HEK293 (cell line): ENCODE data around the gene RPS26.
"Not testable (repeated sequence)": the region's sequence is repeated elsewhere in the genome, so short reads cannot be mapped to it uniquely, and the experiment has no call there.

ENCODE experiments used
- CTCF ChIA-PET: fragments of 350-600 bp; formaldehyde crosslinking; extraction: SDS; loops from one replicate; lab custom pipeline; 2021; ENCODE audit warnings: antibody characterized with exemption; lab: Yijun Ruan, JAX
- POLR2A ChIA-PET: fragments of 300-600 bp; formaldehyde crosslinking; extraction: SDS; loops from one replicate; lab custom pipeline; 2020; ENCODE audit warnings: antibody characterized with exemption, inconsistent platforms; lab: Yijun Ruan, JAX
- H3K27ac ChIP-seq: fragments of 200-500 bp; sonication (Bioruptor generic); 2 replicates; pipeline ENCODE4 v1.5.1; 2014; ENCODE audit warnings: low read depth, low read length, control low read depth, inconsistent platforms; ENCODE audit errors: extremely low read depth
- H3K36me3 ChIP-seq, 2 experiments: fragments of 200-500 bp in 1 of 2; sonication (Bioruptor generic) in 1 of 2; 1 replicate in 1 of 2; 2 replicates in 1 of 2; pipeline ENCODE4 v1.5.1; 2014 to 2017; ENCODE audit warnings: inconsistent platforms in 2 of 2, low read length in 2 of 2; ENCODE audit not compliant: control insufficient read depth in 2 of 2, insufficient read depth in 1 of 2
- H3K4me1 ChIP-seq: fragments of 200-500 bp; sonication (Bioruptor generic); 2 replicates; pipeline ENCODE4 v1.5.1; 2014; ENCODE audit warnings: mild to moderate bottlenecking, low read length, inconsistent platforms; ENCODE audit not compliant: control insufficient read depth, insufficient read depth
- H3K4me3 ChIP-seq: 2 replicates; pipeline ENCODE4 v1.5.1; 2011; ENCODE audit warnings: low read depth, mild to moderate bottlenecking, control low read depth, low read length, moderate library complexity
- H3K9me3 ChIP-seq: fragments of 200-500 bp; sonication (Bioruptor generic); 2 replicates; pipeline ENCODE4 v1.5.1; 2014; ENCODE audit warnings: low read depth, low read length, inconsistent platforms; ENCODE audit not compliant: control insufficient read depth, insufficient read depth
- FEZF1 ChIP-seq: fragments of 450-650 bp; formaldehyde crosslinking; IDR thresholded peaks from 2 replicates; pipeline ENCODE4 v1.5.1; 2016; ENCODE audit warnings: missing biosample characterization, missing genetic modification characterization
- KLF7 ChIP-seq: fragments of 450-650 bp; formaldehyde crosslinking; IDR thresholded peaks from 2 replicates; pipeline ENCODE4 v1.5.1; 2016; ENCODE audit warnings: missing biosample characterization, missing genetic modification characterization, borderline replicate concordance
- YY1 ChIP-seq: fragments of 450-650 bp; formaldehyde crosslinking; IDR thresholded peaks from 2 replicates; pipeline ENCODE4 v1.5.1; 2018; ENCODE audit warnings: missing biosample characterization, missing genetic modification characterization
- ZBTB26 ChIP-seq: fragments of 450-650 bp; formaldehyde crosslinking; optimal IDR thresholded peaks from 2 replicates; pipeline ENCODE3; 2016; ENCODE audit warnings: missing biosample characterization, mild to moderate bottlenecking, missing genetic modification characterization
- ZBTB6 ChIP-seq: fragments of 450-650 bp; formaldehyde crosslinking; IDR thresholded peaks from 2 replicates; pipeline ENCODE4 v1.5.1; 2017; ENCODE audit warnings: missing biosample characterization, missing genetic modification characterization
- ZNF146 ChIP-seq: fragments of 450-650 bp; formaldehyde crosslinking; IDR thresholded peaks from 2 replicates; pipeline ENCODE4 v1.5.1; 2016; ENCODE audit warnings: missing biosample characterization, missing genetic modification characterization
- ZNF335 ChIP-seq: fragments of 450-650 bp; formaldehyde crosslinking; conservative IDR thresholded peaks from 2 replicates; pipeline ENCODE4 v1.5.1; 2016; ENCODE audit warnings: missing biosample characterization, missing genetic modification characterization
- ZNF391 ChIP-seq: fragments of 450-650 bp; formaldehyde crosslinking; IDR thresholded peaks from 2 replicates; pipeline ENCODE4 v1.5.1; 2016; ENCODE audit warnings: low read depth, missing biosample characterization, missing genetic modification characterization, borderline replicate concordance
- ZNF560 ChIP-seq: fragments of 450-650 bp; formaldehyde crosslinking; IDR thresholded peaks from 2 replicates; pipeline ENCODE4 v1.5.1; 2017; ENCODE audit warnings: missing biosample characterization, missing genetic modification characterization, borderline replicate concordance
- ZNF843 ChIP-seq: fragments of 450-650 bp; formaldehyde crosslinking; IDR thresholded peaks from 2 replicates; pipeline ENCODE4 v1.5.1; 2016; ENCODE audit warnings: missing biosample characterization, missing genetic modification characterization
- ZSCAN4 ChIP-seq: fragments of 450-650 bp; formaldehyde crosslinking; IDR thresholded peaks from 2 replicates; pipeline ENCODE4 v1.5.1; 2017; ENCODE audit warnings: missing biosample characterization, missing genetic modification characterization

The RPS26 gene

GRCh38 chr12:56053407-56053893 lies 11.7 kb downstream of the RPS26 start (continued):
- peak; percentile 37; the same call in 1 of the 2 replicates for TF ChIP-seq FEZF1
- peak; percentile 67 for TF ChIP-seq ZNF843 (tag by site-specific recombination)

GRCh38 chr12:56059964-56060363 lies 18.2 kb downstream of the RPS26 start:
- not testable (repeated sequence) for H3K27ac ChIP-seq, H3K9me3 ChIP-seq, H3K4me3 ChIP-seq, H3K36me3 ChIP-seq, H3K4me1 ChIP-seq
- ChIA-PET CTCF (interaction anchor here (0.9 to 1.5 kb wide), 2 partner anchors 10 to 14 kb away, joined by 3 to 5 read pairs; no protein-coding TSS in a partner anchor), POLR2A (interaction anchor here (0.7 to 1.7 kb wide), 4 partner anchors 14 to 69 kb away, joined by 3 to 6 read pairs (median 4); partner anchors contain the start of genes ERBB3 and PA2G4)

- Histone ChIP-seq H3K36me3 (no peaks in the 10 kb centered on the region), H3K9me3 (no peaks in the 10 kb centered on the region), H3K4me1 (no peaks in the 10 kb centered on the region), H3K4me3 (no peak overlapping the region), H3K27ac (no peak overlapping the region)
- ChIA-PET CTCF (interaction anchor here (0.7 to 1.4 kb wide), 2 partner anchors 15 to 300 kb away, joined by 4 to 8 read pairs; no protein-coding TSS in a partner anchor), POLR2A (no interaction called here)
- TF ChIP-seq ZNF560 (tag by site-specific recombination), result no peak
- TF ChIP-seq ZNF391 (tag by site-specific recombination), result no peak
- TF ChIP-seq ZNF335 (tag by site-specific recombination), result no peak
- TF ChIP-seq ZSCAN4 (tag by site-specific recombination), result no peak
- no peak for TF ChIP-seq ZBTB26 (tag by site-specific recombination)
Measured at GRCh38 chr12:56061982-56062381, 20.3 kb downstream of the RPS26 start.

GRCh38 chr12:56062996-56063395 lies 21.3 kb downstream of the RPS26 start:
- TF ChIP-seq KLF7, result no peak
- Histone ChIP-seq H3K27ac (no peak overlapping the region), H3K9me3 (no peaks in the 10 kb centered on the region), H3K4me1 (no peaks in the 10 kb centered on the region), H3K4me3 (no peak overlapping the region), H3K36me3 (no peaks in the 10 kb centered on the region)
- POLR2A ChIA-PET, result no interaction called here
- CTCF ChIA-PET, result interaction anchor here (0.6 to 1.5 kb wide), 4 partner anchors 8 to 41 kb away, joined by 3 to 4 read pairs (median 4); partner anchors contain the start of gene PA2G4

- Histone ChIP-seq H3K36me3 (no peaks in the 10 kb centered on the region), H3K27ac (no peak overlapping the region), H3K4me3 (no peak overlapping the region), H3K9me3 (no peaks in the 10 kb centered on the region), H3K4me1 (no peaks in the 10 kb centered on the region)
- TF ChIP-seq YY1 (tag by site-specific recombination), result no peak
- no peak for TF ChIP-seq KLF7
- 0 out of 2 replicates have a peak, but pooled peaks have one; percentile 3 for TF ChIP-seq ZNF146 (tag by site-specific recombination)
- TF ChIP-seq ZBTB6 (tag by site-specific recombination), result 0 out of 2 replicates have a peak, but pooled peaks have one; percentile 11
- POLR2A ChIA-PET, result no interaction called here
- CTCF ChIA-PET, result interaction anchor here (0.6 to 2.0 kb wide), 3 partner anchors 9 to 132 kb away, joined by 3 to 11 read pairs (median 4); no protein-coding TSS in a partner anchor
Measured at GRCh38 chr12:56071648-56072047, 29.9 kb downstream of the RPS26 start.
